ENCODE data around the gene RGS9. TPM values are rescaled to one million over a fixed set of nuclear protein-coding genes. Genes with fewer than 3 reads are reported as not detected.

RGS9 gene
- total and polyA plus RNA-seq, 8 donors = 4.0 to 17.2 (median 11.4) TPM

GRCh38 chr17:65100316-65101140, 36.6 kb upstream of the RGS9 start:
- Histone ChIP-seq H3K36me3 (no peaks in the 10 kb centered on the region), H3K9me3 (no peaks in the 10 kb centered on the region), H3K4me1 (peaks cover 0 to 14% of the 10 kb centered on the region in 2 donors), H3K4me3 (peak overlapping the region; percentile 29 to 45), H3K27me3 (no peaks in the 10 kb centered on the region), H3K27ac (peak overlapping the region; percentile 34 to 60)
- peak; percentile 82 to 97 (median 90) for DNase-seq
- peak; percentile 80 to 97 for TF ChIP-seq CTCF (IDR thresholded peaks at IDR 0.05)
- intact Hi-C loops (cut with DNase I) = loop anchor here in 1 of 2 donors (10.0 kb wide), 1 partner anchor 136 kb away; no protein-coding TSS in a partner anchor
- ATAC-seq = peak; percentile 98

GRCh38 chr17:65101371-65101770, 35.8 kb upstream of the RGS9 start:
- intact Hi-C loops (cut with DNase I) = loop anchor here in 1 of 2 donors (10.0 kb wide), 1 partner anchor 137 kb away; no protein-coding TSS in a partner anchor
- Histone ChIP-seq H3K36me3 (no peaks in the 10 kb centered on the region), H3K4me3 (no peak overlapping the region), H3K27ac (no peak overlapping the region), H3K4me1 (peaks cover 0 to 14% of the 10 kb centered on the region in 2 donors), H3K27me3 (no peaks in the 10 kb centered on the region), H3K9me3 (no peaks in the 10 kb centered on the region)
- no peak for DNase-seq
- no peak for ATAC-seq
- TF ChIP-seq CTCF (IDR thresholded peaks at IDR 0.05) = no peak

DNA sequence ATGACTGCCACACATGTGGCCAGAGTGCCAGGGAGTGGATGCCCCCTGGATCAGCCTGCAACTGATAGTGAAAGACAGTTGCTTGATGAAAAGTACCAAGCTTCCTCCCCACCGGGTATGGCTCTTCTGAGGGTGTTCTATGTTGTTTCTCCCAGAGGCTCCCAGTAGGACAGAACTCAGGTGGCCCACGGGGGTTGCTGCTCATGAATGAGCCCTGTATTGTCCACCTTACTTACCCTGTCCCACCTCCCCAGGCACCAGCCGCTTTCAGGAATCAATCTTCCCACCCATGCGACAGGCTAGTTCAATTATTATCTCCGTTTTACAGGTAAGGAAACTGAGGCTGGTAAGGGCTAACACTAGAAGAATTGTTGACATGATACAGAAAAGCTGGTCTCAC, 34.9 kb upstream of the RGS9 start:
- no peak for TF ChIP-seq CTCF (IDR thresholded peaks at IDR 0.05)
- no peak for ATAC-seq
- no peaks in the 10 kb centered on the region for H3K9me3 ChIP-seq
- no peak for DNase-seq
- peaks cover 4 to 22% of the 10 kb centered on the region in 2 donors for H3K4me1 ChIP-seq
- H3K27ac ChIP-seq = no peak overlapping the region
- H3K36me3 ChIP-seq = no peaks in the 10 kb centered on the region
- intact Hi-C loops (cut with DNase I) = loop anchor here in 1 of 2 donors (10.0 kb wide), 1 partner anchor 137 kb away; no protein-coding TSS in a partner anchor
- H3K4me3 ChIP-seq = no peak overlapping the region
- no peaks in the 10 kb centered on the region for H3K27me3 ChIP-seq

GRCh38 chr17:65102788-65103187, 34.4 kb upstream of the RGS9 start:
- no peak for TF ChIP-seq CTCF (IDR thresholded peaks at IDR 0.05)
- peaks cover 4 to 22% of the 10 kb centered on the region in 2 donors for H3K4me1 ChIP-seq
- intact Hi-C loops (cut with DNase I) = loop anchor here in 1 of 2 donors (10.0 kb wide), 1 partner anchor 138 kb away; no protein-coding TSS in a partner anchor
- H3K36me3 ChIP-seq = no peaks in the 10 kb centered on the region
- no peak overlapping the region for H3K27ac ChIP-seq
- H3K9me3 ChIP-seq = no peaks in the 10 kb centered on the region
- no peak overlapping the region for H3K4me3 ChIP-seq
- ATAC-seq (no peak), DNase-seq (no peak)
- H3K27me3 ChIP-seq = no peaks in the 10 kb centered on the region

GRCh38 chr17:65103431-65103830, 33.7 kb upstream of the RGS9 start:
- intact Hi-C loops (cut with DNase I) = loop anchor here in 1 of 2 donors (10.0 kb wide), 1 partner anchor 139 kb away; no protein-coding TSS in a partner anchor
- no peak for ATAC-seq
- peaks cover 4 to 22% of the 10 kb centered on the region in 2 donors for H3K4me1 ChIP-seq
- H3K36me3 ChIP-seq = no peaks in the 10 kb centered on the region
- H3K9me3 ChIP-seq = no peaks in the 10 kb centered on the region
- no peak for TF ChIP-seq CTCF (IDR thresholded peaks at IDR 0.05)
- H3K4me3 ChIP-seq = no peak overlapping the region
- DNase-seq = no peak
- H3K27ac ChIP-seq = no peak overlapping the region
- no peaks in the 10 kb centered on the region for H3K27me3 ChIP-seq

All from left lung (tissue), 10 donors.